ENCODE results near the gene ZNG1F. TPM values are rescaled to one million over a fixed set of nuclear protein-coding genes. Genes with fewer than 3 reads are reported as not detected.

The ZNG1F gene
- total and polyA plus RNA-seq, 2 donors = 8.9 to 58.7 TPM

Other genes with a start within 250 kb of the ZNG1F start
- gene FOXD4L6, start 60.6 kb downstream of the ZNG1F start, total RNA-seq = 0.09 TPM
- 0.16 TPM for gene FOXD4L6, start 60.6 kb downstream of the ZNG1F start, polyA plus RNA-seq